NB4 (cell line): ENCODE results near the gene SHB.

Experiments used
- MYC ChIP-seq: IDR thresholded peaks from 2 replicates; pipeline ENCODE4 v1.6.1; 2011; ENCODE audit warnings: low read depth, low read length
- POLR2A ChIP-seq: IDR thresholded peaks from 2 replicates; pipeline ENCODE4 v1.6.1; 2011; ENCODE audit warnings: mild to moderate bottlenecking; ENCODE audit not compliant: insufficient read length; ENCODE audit errors: extremely low read depth
- TF ChIP-seq, protein P1 (sequence below): IDR thresholded peaks from one replicate; pipeline ENCODE4 v1.5.1; 2012; ENCODE audit warnings: low read depth, low read length
- TF ChIP-seq, protein P2 (sequence below): IDR thresholded peaks from 2 replicates; pipeline ENCODE4 v1.6.1; 2011; ENCODE audit warnings: low read depth, low read length

DNA sequence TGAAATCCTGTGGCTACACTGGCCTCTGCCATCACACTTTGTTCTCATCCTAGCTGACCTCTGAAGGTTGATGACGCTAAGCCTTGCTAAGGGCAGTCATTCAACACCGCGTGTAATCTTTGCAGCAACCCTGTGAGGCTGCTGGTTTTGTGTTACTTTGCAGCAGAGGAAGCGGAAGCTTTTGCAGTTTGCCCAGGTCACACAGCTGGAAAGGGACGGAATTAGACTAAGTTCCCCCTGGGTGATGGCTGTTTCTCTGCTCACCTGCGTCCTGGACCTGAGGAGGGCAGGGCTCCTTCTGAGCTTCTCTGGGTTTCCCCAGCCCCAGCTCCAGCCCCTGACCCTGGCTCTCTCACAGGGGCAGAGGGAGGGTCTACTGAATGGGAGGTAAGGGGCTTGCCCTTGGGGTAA lies 157.8 kb downstream of the SHB start:
- TF ChIP-seq, protein P1, sequence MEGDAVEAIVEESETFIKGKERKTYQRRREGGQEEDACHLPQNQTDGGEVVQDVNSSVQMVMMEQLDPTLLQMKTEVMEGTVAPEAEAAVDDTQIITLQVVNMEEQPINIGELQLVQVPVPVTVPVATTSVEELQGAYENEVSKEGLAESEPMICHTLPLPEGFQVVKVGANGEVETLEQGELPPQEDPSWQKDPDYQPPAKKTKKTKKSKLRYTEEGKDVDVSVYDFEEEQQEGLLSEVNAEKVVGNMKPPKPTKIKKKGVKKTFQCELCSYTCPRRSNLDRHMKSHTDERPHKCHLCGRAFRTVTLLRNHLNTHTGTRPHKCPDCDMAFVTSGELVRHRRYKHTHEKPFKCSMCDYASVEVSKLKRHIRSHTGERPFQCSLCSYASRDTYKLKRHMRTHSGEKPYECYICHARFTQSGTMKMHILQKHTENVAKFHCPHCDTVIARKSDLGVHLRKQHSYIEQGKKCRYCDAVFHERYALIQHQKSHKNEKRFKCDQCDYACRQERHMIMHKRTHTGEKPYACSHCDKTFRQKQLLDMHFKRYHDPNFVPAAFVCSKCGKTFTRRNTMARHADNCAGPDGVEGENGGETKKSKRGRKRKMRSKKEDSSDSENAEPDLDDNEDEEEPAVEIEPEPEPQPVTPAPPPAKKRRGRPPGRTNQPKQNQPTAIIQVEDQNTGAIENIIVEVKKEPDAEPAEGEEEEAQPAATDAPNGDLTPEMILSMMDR: no peak
- TF ChIP-seq POLR2A (no peak), MYC (no peak)
- TF ChIP-seq, protein P2, sequence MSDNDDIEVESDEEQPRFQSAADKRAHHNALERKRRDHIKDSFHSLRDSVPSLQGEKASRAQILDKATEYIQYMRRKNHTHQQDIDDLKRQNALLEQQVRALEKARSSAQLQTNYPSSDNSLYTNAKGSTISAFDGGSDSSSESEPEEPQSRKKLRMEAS: no peak
